HG03045 (cell line): ENCODE measurements around the gene GRAMD1B.
A peak's percentile ranks its signal among the peaks of the same experiment; 100 is the strongest.

ENCODE experiments used
- ATAC-seq: cut with Tn5 transposase; IDR thresholded peaks from one replicate; pipeline ENCODE4 v1.9.1; 2021; ENCODE audit warnings: mild to moderate bottlenecking, moderate library complexity; ENCODE audit not compliant: unreplicated experiment

GRAMD1B gene

GRCh38 chr11:123429913-123430720 is at the start of gene GRAMD1B:
GRAMD1B (plus strand) TSS chr11:123430269; CDS start chr11:123430793, 524 bp downstream.
- peak; percentile 47 for ATAC-seq

- ATAC-seq: no peak
Observed at GRCh38 chr11:123381149-123381548, 48.9 kb upstream of the GRAMD1B start.

- ATAC-seq: peak; percentile 85
Observed at GRCh38 chr11:123381817-123382554, 48.1 kb upstream of the GRAMD1B start.

- ATAC-seq: no peak
Observed at GRCh38 chr11:123382555-123383074, 47.5 kb upstream of the GRAMD1B start.

GRCh38 chr11:123384116-123384515 is 46.0 kb upstream of the GRAMD1B start:
- ATAC-seq: no peak

GRCh38 chr11:123386796-123387510 is 43.1 kb upstream of the GRAMD1B start:
- ATAC-seq: no peak

- ATAC-seq: no peak
Observed at GRCh38 chr11:123388640-123389039, 41.4 kb upstream of the GRAMD1B start.

GRCh38 chr11:123390146-123390545 is 39.9 kb upstream of the GRAMD1B start:
- ATAC-seq: no peak

GRCh38 chr11:123391646-123392348 is 38.3 kb upstream of the GRAMD1B start:
- ATAC-seq: no peak

GRCh38 chr11:123392431-123392830 is 37.6 kb upstream of the GRAMD1B start:
- ATAC-seq: no peak

- ATAC-seq: no peak
Observed at GRCh38 chr11:123392844-123393243, 37.2 kb upstream of the GRAMD1B start.

- no peak for ATAC-seq
Observed at GRCh38 chr11:123393312-123393927, 36.6 kb upstream of the GRAMD1B start.

GRCh38 chr11:123404676-123405075 is 25.4 kb upstream of the GRAMD1B start:
- no peak for ATAC-seq

GRCh38 chr11:123405123-123405592 is 24.9 kb upstream of the GRAMD1B start:
- ATAC-seq: no peak

GRCh38 chr11:123406441-123407129 is 23.5 kb upstream of the GRAMD1B start:
- ATAC-seq: peak; percentile 65

GRCh38 chr11:123407130-123407995 is 22.7 kb upstream of the GRAMD1B start:
- ATAC-seq: peak; percentile 55

- ATAC-seq: no peak
Observed at GRCh38 chr11:123407996-123408597, 22.0 kb upstream of the GRAMD1B start.
